Skeletal muscle satellite cell (primary cell): ENCODE measurements around the gene HS3ST5.
"Not testable (repeated sequence)": the region's sequence is repeated elsewhere in the genome, so short reads cannot be mapped to it uniquely, and the experiment has no call there.

Experiments
- H3K27me3 ChIP-seq: 2 replicates; pipeline ENCODE4 v1.7.0; 2013; ENCODE audit warnings: low read length; ENCODE audit not compliant: control insufficient read depth, insufficient read depth
- H3K36me3 ChIP-seq: 2 replicates; pipeline ENCODE4 v1.7.0; 2013; ENCODE audit warnings: mild to moderate bottlenecking, control low read depth, low read length; ENCODE audit not compliant: insufficient read depth
- H3K4me1 ChIP-seq: 2 replicates; pipeline ENCODE4 v1.7.0; 2013; ENCODE audit warnings: low read length; ENCODE audit not compliant: control insufficient read depth, insufficient read depth
- H3K4me2 ChIP-seq: 2 replicates; pipeline ENCODE4 v1.7.0; 2013; ENCODE audit warnings: mild to moderate bottlenecking, low read length
- H3K4me3 ChIP-seq: 2 replicates; pipeline ENCODE4 v1.7.0; 2013; ENCODE audit warnings: low read length
- H3K9ac ChIP-seq: 2 replicates; pipeline ENCODE4 v1.7.0; 2013; ENCODE audit warnings: mild to moderate bottlenecking, low read depth, low read length, moderate library complexity
- H3K9me3 ChIP-seq: replicated peaks from 2 replicates; pipeline ENCODE4 v1.7.0; 2013; ENCODE audit warnings: mild to moderate bottlenecking, control low read depth, low read length

Gene HS3ST5

DNA sequence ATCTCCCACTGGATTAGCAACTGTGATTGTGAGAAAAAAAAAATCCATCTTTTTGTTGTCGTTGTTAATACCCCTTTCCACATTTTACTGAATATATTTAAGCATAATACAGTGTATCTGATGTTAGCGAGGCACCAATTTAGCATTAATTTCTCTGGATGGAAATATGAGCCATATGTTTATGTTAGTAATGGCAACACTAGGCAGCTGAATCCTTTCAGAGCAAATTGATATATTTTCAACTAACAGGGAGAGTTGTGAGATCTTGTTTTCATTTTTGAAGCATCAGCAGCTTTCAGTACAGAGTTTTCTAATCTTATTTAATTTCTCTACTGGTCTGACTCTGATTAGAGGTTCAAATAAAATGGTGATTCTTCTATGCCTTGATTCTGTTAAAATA is 287.1 kb downstream of the HS3ST5 start:
- no peaks in the 10 kb centered on the region for H3K4me1 ChIP-seq
- no peak overlapping the region for H3K9ac ChIP-seq

DNA sequence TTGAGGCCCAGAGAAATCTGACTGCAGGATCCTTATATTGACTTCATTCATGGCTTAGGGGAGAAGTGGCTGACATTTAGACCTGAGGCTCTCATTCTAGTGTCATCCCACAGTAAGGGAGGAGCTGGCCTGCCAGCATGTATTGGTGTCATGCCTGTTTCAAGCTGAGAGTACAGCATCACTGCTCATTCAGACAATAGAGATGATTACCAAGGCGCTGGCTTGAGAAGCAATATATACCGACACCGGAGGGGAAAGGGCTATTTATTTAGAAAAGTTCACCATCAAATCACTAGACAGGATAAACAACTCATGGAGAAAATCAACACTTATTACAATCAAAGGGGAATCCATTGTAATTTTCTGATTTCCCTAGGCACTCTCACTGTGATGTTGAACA is 287.5 kb downstream of the HS3ST5 start:
- Histone ChIP-seq H3K4me3 (no peak overlapping the region), H3K4me2 (no peak overlapping the region), H3K4me1 (no peaks in the 10 kb centered on the region), H3K36me3 (no peaks in the 10 kb centered on the region), H3K27me3 (no peaks in the 10 kb centered on the region), H3K9me3 (no peaks in the 10 kb centered on the region), H3K9ac (no peak overlapping the region)

More for the DNA sequence above, 287.1 kb downstream of the HS3ST5 start:
- Histone ChIP-seq H3K36me3 (no peaks in the 10 kb centered on the region), H3K4me2 (no peak overlapping the region), H3K4me3 (no peak overlapping the region), H3K27me3 (no peaks in the 10 kb centered on the region), H3K9me3 (no peaks in the 10 kb centered on the region)

DNA sequence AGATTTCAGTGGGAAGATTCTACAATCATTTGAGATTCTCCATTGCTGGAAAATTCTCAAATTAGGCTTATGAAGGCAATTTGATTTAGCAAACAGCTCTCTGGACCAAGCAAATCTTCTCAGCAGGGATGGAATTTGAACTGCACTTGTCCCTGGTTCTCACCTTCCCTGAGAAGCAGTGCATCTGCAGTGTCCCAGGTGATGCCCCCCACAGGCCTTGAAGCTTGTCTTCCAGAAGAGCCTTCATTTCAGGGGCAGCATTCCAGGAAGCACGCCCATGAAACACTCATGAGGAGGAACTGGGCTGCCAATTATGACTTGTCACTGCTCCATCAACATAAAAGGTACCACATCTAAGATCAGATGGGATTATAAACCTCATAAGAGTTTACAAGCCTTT is 289.0 kb downstream of the HS3ST5 start:
- no peak overlapping the region for H3K4me2 ChIP-seq
- H3K4me1 ChIP-seq, result no peaks in the 10 kb centered on the region
- no peaks in the 10 kb centered on the region for H3K36me3 ChIP-seq
- no peaks in the 10 kb centered on the region for H3K9me3 ChIP-seq
- H3K9ac ChIP-seq, result no peak overlapping the region
- H3K27me3 ChIP-seq, result no peaks in the 10 kb centered on the region
- H3K4me3 ChIP-seq, result no peak overlapping the region

DNA sequence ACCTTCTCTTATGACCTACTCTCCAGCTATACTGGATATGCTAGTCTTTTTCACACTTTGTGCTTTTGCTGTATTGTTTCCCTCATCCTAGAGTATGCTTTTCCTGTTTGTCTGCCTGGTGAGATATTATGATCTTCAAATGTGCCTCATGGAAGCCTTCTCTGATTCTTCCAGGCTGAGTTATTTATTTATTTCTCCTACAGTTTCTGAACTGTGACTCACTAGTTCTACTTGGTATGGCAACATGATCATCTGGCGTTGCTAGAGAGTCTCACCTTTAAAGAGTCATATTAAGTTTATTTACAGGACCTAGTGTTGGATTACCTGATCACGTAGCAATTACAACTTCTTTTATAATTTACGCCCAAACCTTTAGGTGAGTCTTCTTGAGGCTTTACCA is 290.7 kb downstream of the HS3ST5 start:
- H3K4me1 ChIP-seq, result no peaks in the 10 kb centered on the region
- no peaks in the 10 kb centered on the region for H3K9me3 ChIP-seq
- no peaks in the 10 kb centered on the region for H3K27me3 ChIP-seq
- no peaks in the 10 kb centered on the region for H3K36me3 ChIP-seq
- no peak overlapping the region for H3K4me3 ChIP-seq
- no peak overlapping the region for H3K4me2 ChIP-seq
- H3K9ac ChIP-seq, result no peak overlapping the region

DNA sequence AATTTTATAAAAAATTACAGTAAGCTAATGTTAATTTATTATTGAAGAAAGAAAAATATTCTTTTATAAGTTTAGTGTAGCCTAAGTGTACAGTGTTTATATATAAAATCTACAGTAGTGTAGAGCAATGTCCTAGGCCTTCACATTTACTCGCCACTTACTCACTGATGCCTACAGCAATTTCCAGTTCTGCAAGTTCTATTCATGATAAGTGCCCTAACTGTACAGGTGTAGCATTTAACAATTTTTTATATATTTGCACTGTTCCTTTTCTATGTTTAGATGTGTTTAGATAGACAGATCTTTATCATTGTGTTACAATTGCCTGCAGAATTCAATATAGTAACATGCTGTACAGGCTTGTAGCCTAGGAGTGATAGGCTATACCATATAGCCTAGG is 291.8 kb downstream of the HS3ST5 start:
- Histone ChIP-seq H3K27me3 (no peaks in the 10 kb centered on the region), H3K4me1 (no peaks in the 10 kb centered on the region), H3K4me3 (no peak overlapping the region), H3K36me3 (no peaks in the 10 kb centered on the region), H3K9ac (no peak overlapping the region), H3K4me2 (no peak overlapping the region), H3K9me3 (no peaks in the 10 kb centered on the region)

DNA sequence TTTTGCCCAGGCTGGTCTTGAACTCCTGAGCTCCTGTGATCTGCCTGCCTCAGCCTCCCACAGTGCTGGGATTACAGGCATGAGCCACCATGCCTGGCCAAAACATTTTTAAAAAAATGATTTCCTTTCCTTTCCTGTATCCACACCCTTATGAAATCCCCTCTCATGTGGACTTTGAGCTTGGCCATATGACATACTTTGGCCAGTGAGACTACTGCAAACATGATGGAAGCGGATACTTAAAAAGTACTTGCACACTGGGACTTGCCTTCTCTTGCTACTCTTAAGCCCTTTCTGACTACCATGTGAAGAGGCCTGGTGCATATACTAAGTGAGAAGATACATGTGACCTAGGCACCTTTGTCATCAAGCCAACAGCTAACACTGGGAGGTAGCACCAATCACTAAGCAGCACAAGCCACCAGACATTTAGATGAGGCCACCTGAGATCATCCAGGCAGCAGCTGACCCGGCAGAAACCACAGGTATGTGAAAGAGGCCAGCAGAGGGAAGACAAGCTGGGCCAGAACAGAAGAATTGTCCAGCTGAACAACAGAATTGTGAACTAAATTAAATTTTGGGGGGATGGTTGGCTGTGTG is 293.4 kb downstream of the HS3ST5 start:
- no peaks in the 10 kb centered on the region for H3K27me3 ChIP-seq
- H3K4me3 ChIP-seq, result no peak overlapping the region
- no peaks in the 10 kb centered on the region for H3K9me3 ChIP-seq
- no peak overlapping the region for H3K4me2 ChIP-seq
- H3K4me1 ChIP-seq, result no peaks in the 10 kb centered on the region
- H3K36me3 ChIP-seq, result no peaks in the 10 kb centered on the region
- no peak overlapping the region for H3K9ac ChIP-seq

DNA sequence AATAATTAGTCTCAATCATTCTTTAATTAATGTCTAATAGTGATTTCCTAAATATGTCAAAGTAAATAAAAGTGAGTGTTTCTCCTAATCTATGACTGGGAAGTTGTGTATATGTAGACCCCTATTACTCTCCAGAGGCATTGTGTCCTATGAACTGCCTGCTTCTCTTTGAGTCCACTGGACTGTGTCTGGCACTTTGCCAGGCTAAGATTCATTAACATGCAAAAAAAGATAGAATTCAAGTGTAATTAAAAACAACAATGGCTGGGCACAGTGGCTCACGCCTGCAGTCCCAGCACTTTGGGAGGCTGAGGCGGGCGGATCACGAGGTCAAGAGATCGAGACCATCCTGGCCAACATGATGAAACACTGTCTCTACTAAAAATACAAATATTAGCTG is 298.3 kb downstream of the HS3ST5 start:
- H3K4me3 ChIP-seq, H3K9me3 ChIP-seq, H3K4me1 ChIP-seq, H3K4me2 ChIP-seq, H3K27me3 ChIP-seq, H3K9ac ChIP-seq, H3K36me3 ChIP-seq: not testable (repeated sequence)

DNA sequence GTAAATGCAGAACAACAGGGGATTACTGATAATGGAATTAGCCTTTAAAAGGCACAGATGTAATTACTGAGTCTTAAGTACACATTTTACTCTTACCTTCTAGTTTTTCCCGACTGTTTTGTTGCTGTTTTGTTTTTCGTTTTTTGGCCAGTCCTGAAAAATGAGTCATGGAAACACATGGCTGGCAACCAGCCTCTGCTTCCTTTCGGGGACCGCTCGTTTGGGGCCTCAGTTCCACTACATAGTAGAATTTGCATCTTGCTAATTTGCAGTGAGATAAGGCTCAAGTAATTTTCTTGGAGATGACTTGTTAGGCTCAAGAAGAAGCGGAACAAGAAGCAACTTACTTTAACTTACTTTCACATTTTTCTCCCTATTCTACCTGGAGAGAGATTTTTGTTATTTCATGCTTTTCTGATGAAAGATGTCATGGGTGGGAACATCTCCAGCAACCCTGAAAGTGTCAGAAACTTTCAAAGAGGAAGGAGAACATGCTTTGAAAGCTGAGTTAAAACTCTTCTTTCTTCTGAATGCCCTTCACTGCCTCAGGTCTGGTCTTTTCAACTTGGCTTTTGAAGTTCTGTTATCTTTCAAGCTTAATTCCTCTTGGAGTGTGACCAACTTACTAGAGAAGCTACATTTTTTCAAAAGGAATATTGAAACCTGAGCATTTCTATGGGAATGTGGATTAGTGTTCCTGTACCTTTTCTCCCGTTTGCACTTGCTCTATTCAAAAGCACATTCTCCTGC is 300.4 kb downstream of the HS3ST5 start:
- H3K9ac ChIP-seq, result no peak overlapping the region
- H3K4me1 ChIP-seq, result peaks cover 7% of the 10 kb centered on the region
- H3K4me2 ChIP-seq, result no peak overlapping the region
- no peaks in the 10 kb centered on the region for H3K27me3 ChIP-seq
- no peak overlapping the region for H3K4me3 ChIP-seq
- H3K36me3 ChIP-seq, result no peaks in the 10 kb centered on the region
- H3K9me3 ChIP-seq, result no peaks in the 10 kb centered on the region

DNA sequence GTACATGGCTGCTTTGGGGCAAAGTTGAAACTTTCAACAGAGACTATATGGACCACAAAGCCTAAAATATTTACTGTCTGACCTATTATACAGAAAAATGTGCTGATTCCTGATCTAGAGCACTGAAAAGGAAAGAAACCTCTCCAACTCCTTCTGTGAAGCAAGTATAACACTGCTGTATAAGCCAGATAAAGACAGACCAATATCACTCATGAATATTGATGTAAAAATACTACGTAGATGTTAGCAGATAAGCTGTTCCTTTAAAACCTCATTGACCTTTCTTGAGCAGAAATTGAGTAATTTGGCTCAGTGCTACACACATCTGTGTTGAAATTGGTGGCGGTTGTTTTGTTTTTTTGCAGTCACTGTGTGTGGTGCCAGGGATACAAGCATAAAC is 302.0 kb downstream of the HS3ST5 start:
- Histone ChIP-seq H3K4me3 (no peak overlapping the region), H3K9ac (no peak overlapping the region), H3K9me3 (no peaks in the 10 kb centered on the region), H3K36me3 (no peaks in the 10 kb centered on the region), H3K4me1 (peaks cover 7% of the 10 kb centered on the region), H3K4me2 (no peak overlapping the region), H3K27me3 (no peaks in the 10 kb centered on the region)

DNA sequence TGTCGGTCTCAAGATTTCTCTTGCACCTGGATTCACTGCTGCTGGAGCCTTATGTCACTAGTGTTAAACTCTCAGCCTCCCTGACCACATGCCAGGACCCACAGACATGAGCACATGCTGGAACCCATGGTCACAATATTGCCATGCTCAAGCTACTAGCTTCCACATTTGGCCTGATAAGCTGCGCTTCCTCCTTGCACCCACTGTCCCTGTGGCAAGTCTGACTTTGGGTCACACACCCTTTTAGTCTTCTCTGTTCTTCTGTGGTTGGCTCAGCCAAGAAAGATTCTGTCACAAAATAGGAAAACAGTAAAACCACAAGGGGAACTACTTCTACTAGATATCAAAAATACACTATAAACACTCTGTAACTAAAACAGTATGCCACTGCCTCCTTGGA is 303.0 kb downstream of the HS3ST5 start:
- Histone ChIP-seq H3K9me3 (no peaks in the 10 kb centered on the region), H3K27me3 (no peaks in the 10 kb centered on the region), H3K36me3 (no peaks in the 10 kb centered on the region), H3K4me2 (no peak overlapping the region), H3K9ac (no peak overlapping the region), H3K4me3 (no peak overlapping the region), H3K4me1 (peaks cover 7% of the 10 kb centered on the region)

DNA sequence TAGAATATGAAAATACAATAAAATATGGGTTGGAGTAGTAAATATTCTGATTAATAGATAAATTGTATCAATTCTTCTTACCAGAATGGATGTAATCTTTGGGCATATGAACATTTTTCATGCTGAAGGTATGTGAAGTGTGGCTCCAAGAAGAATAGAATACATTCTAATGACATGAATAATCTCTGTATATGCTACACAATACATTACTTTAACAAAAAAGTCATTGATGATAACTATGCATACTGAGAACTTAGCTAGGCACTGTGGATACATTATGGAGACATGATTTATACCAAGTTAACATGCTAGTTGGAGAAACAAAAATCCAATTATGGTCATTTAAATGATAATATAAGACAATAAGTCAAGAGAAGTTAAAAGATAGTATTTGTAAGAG is 309.2 kb downstream of the HS3ST5 start:
- Histone ChIP-seq H3K9ac (no peak overlapping the region), H3K4me3 (no peak overlapping the region), H3K36me3 (no peaks in the 10 kb centered on the region), H3K9me3 (no peaks in the 10 kb centered on the region), H3K4me2 (no peak overlapping the region), H3K4me1 (no peaks in the 10 kb centered on the region), H3K27me3 (no peaks in the 10 kb centered on the region)

DNA sequence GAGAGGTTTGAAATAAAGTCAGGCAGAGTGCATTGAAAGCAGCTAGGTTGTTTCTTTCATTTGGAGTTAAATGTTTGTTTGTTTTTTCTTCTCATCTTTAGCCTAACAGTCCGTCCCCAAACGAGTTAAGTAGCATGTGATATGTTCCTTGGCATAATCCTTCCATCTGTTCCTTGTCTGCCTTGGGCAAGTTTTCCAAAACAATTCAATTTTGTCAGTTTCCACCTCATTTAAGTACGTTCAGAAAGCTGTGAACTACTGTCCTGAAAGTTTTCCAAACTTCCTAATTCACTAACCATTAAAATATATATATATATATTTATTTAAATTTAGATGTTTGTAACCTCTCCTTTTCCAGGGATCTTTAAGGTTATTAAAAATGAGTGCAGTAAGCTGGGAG is 310.1 kb downstream of the HS3ST5 start:
- H3K9ac ChIP-seq, result no peak overlapping the region
- no peaks in the 10 kb centered on the region for H3K4me1 ChIP-seq

More for the DNA sequence above, 310.1 kb downstream of the HS3ST5 start:
- Histone ChIP-seq H3K4me3 (no peak overlapping the region), H3K9me3 (no peaks in the 10 kb centered on the region), H3K4me2 (no peak overlapping the region), H3K27me3 (no peaks in the 10 kb centered on the region), H3K36me3 (no peaks in the 10 kb centered on the region)
